HG03439 (cell line): Measurements from ENCODE around the gene ZNF248.

Experiments
- ATAC-seq: cut with Tn5 transposase; IDR thresholded peaks from one replicate; pipeline ENCODE4 v1.9.1; 2021; ENCODE audit warnings: mild to moderate bottlenecking, moderate library complexity; ENCODE audit not compliant: unreplicated experiment

Gene ZNF248

GRCh38 chr10:37826806-37827205 is 30.6 kb downstream of the ZNF248 start:
- ATAC-seq: no peak

GRCh38 chr10:37821237-37821636 is 36.2 kb downstream of the ZNF248 start:
- ATAC-seq: no peak

GRCh38 chr10:37819797-37820196 is 37.6 kb downstream of the ZNF248 start:
- no peak for ATAC-seq

GRCh38 chr10:37816290-37816689 is 41.1 kb downstream of the ZNF248 start:
- no peak for ATAC-seq

GRCh38 chr10:37813763-37814162 is 43.6 kb downstream of the ZNF248 start:
- no peak for ATAC-seq

GRCh38 chr10:37812290-37812689 is 45.1 kb downstream of the ZNF248 start:
- no peak for ATAC-seq

GRCh38 chr10:37803269-37803668 is 54.1 kb downstream of the ZNF248 start:
- ATAC-seq: no peak

GRCh38 chr10:37801557-37801956 is 55.9 kb downstream of the ZNF248 start:
- no peak for ATAC-seq

GRCh38 chr10:37794305-37794976 is 63.0 kb downstream of the ZNF248 start:
- no peak for ATAC-seq

GRCh38 chr10:37789590-37789989 is 67.8 kb downstream of the ZNF248 start:
- ATAC-seq: no peak

- no peak for ATAC-seq
These were observed 72.7 kb downstream of the ZNF248 start for GRCh38 chr10:37784678-37785077.

- no peak for ATAC-seq
These were observed 76.9 kb downstream of the ZNF248 start for GRCh38 chr10:37780536-37780935.

GRCh38 chr10:37777056-37777455 is 80.4 kb downstream of the ZNF248 start:
- ATAC-seq: no peak

- no peak for ATAC-seq
These were observed 81.8 kb downstream of the ZNF248 start for GRCh38 chr10:37775612-37776011.

GRCh38 chr10:37774351-37774750 is 83.1 kb downstream of the ZNF248 start:
- no peak for ATAC-seq

GRCh38 chr10:37765216-37765615 is 92.2 kb downstream of the ZNF248 start:
- ATAC-seq: no peak

- ATAC-seq: no peak
These were observed 94.3 kb downstream of the ZNF248 start for GRCh38 chr10:37763132-37763531.

- ATAC-seq: no peak
These were observed 95.1 kb downstream of the ZNF248 start for GRCh38 chr10:37762287-37762686.

- no peak for ATAC-seq
These were observed 96.6 kb downstream of the ZNF248 start for GRCh38 chr10:37760817-37761216.

- ATAC-seq: no peak
These were observed 99.3 kb downstream of the ZNF248 start for GRCh38 chr10:37758074-37758473.

GRCh38 chr10:37754538-37755323 is 102.7 kb downstream of the ZNF248 start:
- ATAC-seq: no peak

GRCh38 chr10:37752334-37752875 is 105.0 kb downstream of the ZNF248 start:
- no peak for ATAC-seq
